Urinary bladder (tissue), 4 donors: Measurements from ENCODE around the gene CTSF. TPM values are rescaled to one million over a fixed set of nuclear protein-coding genes. Genes with fewer than 3 reads are reported as not detected.
"Not testable (repeated sequence)": the region's sequence is repeated elsewhere in the genome, so short reads cannot be mapped to it uniquely, and the experiment has no call there.

Experiments used
- DNase-seq: peaks from one replicate; pipeline ENCODE4 v3.0.0-alpha.2; 2015; ENCODE audit errors: extremely low spot score
- H3K27ac ChIP-seq: one replicate; pipeline ENCODE4 v1.5.1; 2013; ENCODE audit warnings: low read depth, mild to moderate bottlenecking, moderate library complexity
- H3K36me3 ChIP-seq: one replicate; pipeline ENCODE4 v1.6.1; 2013; ENCODE audit warnings: mild to moderate bottlenecking, moderate library complexity; ENCODE audit not compliant: insufficient read depth
- H3K4me1 ChIP-seq: one replicate; pipeline ENCODE4 v1.6.1; 2013; ENCODE audit warnings: mild to moderate bottlenecking, moderate library complexity; ENCODE audit not compliant: insufficient read depth
- H3K4me3 ChIP-seq: one replicate; pipeline ENCODE4 v1.5.1; 2013; ENCODE audit warnings: low read depth, low read length
- WGBS: extraction: QIAGEN DNeasy Blood & Tissue Kit; methylation state at CpG from one replicate; pipeline ENCODE4 v1.1.7; 2013; 5-methylcytosine and 5-hydroxymethylcytosine counted together
- polyA plus RNA-seq: library from polyadenylated mRNA; stranded (reverse); fragments of 200-250 nt; gene quantifications from one replicate; pipeline ENCODE4 v1.2.3, GENCODE V29; 2013
- total RNA-seq: library from RNA; depleted of rRNA; stranded (reverse); fragments of >200 nt; gene quantifications from one replicate; pipeline ENCODE4 v1.2.3, GENCODE V29; 2014
- donor health status: healthy with polysubstance abuse.
- donor health status: healthy.

The CTSF gene
- total and polyA plus RNA-seq, 2 donors = 22.8 to 92.1 TPM

DNA sequence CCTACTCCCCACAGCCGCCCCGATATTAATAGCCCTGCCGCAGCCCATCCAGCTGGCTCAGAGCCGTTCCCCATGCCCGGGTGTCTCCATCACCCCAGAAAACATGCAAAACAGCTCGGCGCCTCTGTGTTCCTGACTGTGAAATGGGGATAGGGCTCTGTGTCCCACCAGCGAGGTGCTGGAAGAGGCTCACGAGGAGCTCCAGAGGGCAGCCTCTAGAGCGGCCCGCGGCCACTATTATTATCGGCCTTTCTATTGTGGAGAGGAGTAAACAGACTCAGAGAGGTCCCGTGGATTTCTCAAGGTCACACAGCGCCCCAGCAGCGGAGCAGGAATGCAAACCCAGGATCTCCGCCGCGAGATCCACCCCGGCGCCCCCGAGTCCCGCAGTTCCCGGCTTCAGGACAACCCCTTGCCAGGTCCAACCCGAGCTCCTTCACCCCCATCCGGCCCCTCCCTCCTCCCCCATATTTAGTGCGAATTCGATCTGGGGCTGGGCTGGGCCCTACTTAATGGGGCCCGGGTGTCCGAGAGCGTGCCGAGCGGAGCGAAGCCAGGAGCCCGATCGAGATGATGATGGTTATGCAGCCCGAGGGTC lies 21.9 kb downstream of the CTSF start, which contains the start of gene ACTN3:
Gene ACTN3, plus strand, starts transcription at position 536 of the 598 bp plus-strand sequence. Its CDS starts 35 bp downstream, at position 571.
- Histone ChIP-seq H3K4me1 (no peaks in the 10 kb centered on the region), H3K27ac (no peak within 1 kb of the TSS), H3K4me3 (peak within 1 kb of the TSS; percentile 86), H3K36me3 (peaks cover 3% of the 10 kb centered on the region)
- DNase-seq = no peak
- WGBS = 1% methylated on average over 37 of the region's 37 CpGs

DNA sequence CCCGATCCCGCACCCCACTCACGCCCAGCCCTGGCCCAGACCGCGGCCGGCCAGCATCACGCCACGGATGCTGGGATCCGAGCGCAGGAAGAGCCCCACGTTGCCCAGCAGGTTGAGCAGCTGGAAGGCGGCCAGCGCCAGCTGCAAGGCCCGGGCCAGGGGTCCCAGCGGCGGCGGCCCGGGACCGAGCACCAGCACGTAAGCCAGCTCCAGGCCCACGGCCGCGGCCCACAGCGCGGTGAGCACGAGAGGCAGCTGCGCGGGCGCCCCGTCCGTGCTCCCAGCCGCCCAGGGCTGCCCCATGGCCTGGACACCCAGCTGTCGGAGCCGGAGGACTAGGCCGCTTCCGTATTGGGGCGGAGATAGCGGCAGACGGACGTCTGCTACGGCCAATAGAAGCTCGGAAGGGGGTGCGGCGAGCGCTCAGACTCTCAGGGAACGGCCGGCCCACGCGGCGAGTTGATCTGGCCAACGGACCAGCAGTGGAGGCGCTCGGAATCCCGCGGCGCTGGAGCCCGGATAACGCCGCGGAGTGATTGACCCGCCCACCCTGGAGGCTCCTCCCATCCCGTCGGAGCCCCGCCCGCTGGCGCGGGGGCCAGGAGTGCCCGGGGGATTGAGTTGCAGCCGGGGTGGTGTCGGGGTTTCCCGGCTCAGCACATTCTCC lies 22.6 kb downstream of the CTSF start, which contains the start of gene ZDHHC24:
Gene ZDHHC24, minus strand, starts transcription at position 348 of the 667 bp plus-strand sequence. Its CDS starts 45 bp downstream, at position 303.
- Histone ChIP-seq H3K27ac (no peak within 1 kb of the TSS), H3K36me3 (peaks cover 3% of the 10 kb centered on the region), H3K4me1 (no peaks in the 10 kb centered on the region), H3K4me3 (peak within 1 kb of the TSS; percentile 86)
- WGBS = under 1% methylated on average over 71 of the region's 71 CpGs
- peak; percentile 78 for DNase-seq

- not testable (repeated sequence) for DNase-seq, H3K27ac ChIP-seq, H3K4me3 ChIP-seq, H3K36me3 ChIP-seq, H3K4me1 ChIP-seq
- WGBS = 79% methylated on average over 14 of the region's 14 CpGs
These were observed 23.5 kb downstream of the CTSF start for GRCh38 chr11:66544952-66545351.

DNA sequence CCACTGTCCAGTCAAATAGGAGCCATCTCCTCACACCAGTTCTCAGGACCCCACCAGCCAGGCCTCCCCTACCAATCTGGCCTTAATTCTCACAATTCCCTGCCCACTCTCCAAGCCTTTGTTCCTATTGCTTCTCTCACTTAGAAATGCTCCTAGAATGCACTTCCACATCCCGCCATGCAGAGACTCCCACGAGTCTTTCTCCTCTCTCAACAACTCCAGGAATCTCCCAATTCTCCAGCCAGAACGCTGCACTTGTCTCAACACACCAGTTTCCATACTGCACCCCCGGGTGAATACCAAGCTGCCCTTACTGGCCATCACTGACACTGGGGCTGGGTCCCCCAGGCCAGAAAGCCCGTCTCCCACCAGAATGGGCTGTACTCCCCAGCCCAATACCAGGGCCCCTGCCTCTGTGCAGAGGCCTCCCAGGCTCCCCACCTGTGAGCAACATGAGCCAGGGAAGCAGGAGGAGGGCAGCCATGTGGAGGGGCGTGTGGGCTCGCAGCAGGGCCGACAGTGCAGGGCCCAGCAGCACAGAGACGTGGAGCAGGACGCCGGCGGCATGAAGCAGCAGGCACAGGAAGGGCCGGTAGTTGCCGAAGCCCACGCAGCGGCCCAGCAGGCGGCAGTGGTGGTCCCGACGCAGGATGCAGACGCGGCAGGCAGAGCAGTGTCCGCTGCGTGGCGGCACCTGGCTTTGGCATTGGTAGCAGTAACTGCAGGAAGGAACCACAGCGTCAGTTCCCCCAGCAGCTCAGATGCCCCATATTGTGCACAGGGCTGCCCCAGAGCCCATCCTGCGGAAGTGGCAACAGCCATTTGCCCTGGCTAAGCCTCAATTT lies 24.9 kb downstream of the CTSF start:
- WGBS = 26% methylated on average over 26 of the region's 26 CpGs
- peak; percentile 7 for DNase-seq
- no peaks in the 10 kb centered on the region for H3K4me1 ChIP-seq

DNA sequence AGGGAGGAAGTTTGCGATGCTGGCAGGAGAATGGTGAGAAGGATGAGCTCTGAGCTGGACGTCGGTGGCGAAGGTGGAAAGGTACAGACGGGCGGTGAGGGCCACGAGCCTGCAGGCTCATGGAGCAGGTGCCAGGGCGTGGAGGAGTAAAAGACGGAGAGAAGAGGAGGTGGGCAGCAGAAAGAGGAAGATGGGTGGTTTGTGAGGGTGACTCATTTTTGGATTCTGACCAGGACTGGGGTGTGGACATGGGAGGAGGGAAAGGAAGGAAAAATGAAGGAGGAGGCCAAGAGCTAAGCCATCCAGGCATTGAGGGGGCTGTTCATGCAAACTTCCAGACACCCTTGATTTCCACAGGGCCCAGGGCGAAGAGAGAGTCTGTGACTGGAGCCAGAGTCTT lies 26.0 kb downstream of the CTSF start:
- no peak overlapping the region for H3K27ac ChIP-seq
- no peaks in the 10 kb centered on the region for H3K4me1 ChIP-seq
- H3K36me3 ChIP-seq = peaks cover 3% of the 10 kb centered on the region
- no peak for DNase-seq
- 78% methylated on average over 10 of the region's 10 CpGs for whole genome bisulfite sequencing
- no peak overlapping the region for H3K4me3 ChIP-seq

More for the DNA sequence above, 24.9 kb downstream of the CTSF start:
- no peak overlapping the region for H3K4me3 ChIP-seq
- H3K36me3 ChIP-seq = peaks cover 3% of the 10 kb centered on the region
- H3K27ac ChIP-seq = no peak overlapping the region

DNA sequence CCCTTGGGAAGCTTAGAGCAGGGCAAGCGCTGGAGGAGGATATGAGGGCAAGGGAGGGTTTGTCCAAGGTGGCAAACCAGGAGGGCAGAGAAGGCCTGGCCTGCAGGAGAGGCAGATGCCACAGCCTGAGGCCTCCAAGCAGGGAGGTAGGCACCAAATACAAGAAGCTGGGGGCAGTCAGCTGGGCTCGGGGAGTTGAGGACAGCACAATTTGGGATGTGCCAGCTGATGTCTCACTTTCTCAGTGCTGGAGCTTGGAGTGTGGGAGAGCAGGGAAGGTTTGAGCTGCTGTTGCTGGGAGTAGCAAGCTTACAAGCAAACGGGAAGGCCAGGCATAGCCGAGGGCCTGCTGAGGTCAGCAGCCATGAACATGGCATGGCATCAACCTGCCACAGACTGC lies 26.5 kb downstream of the CTSF start:
- peaks cover 3% of the 10 kb centered on the region for H3K36me3 ChIP-seq
- 80% methylated on average over 4 of the region's 4 CpGs for WGBS
- H3K4me1 ChIP-seq = no peaks in the 10 kb centered on the region
- no peak overlapping the region for H3K4me3 ChIP-seq
- H3K27ac ChIP-seq = no peak overlapping the region
- DNase-seq = no peak

GRCh38 chr11:66540598-66540997 lies 27.8 kb downstream of the CTSF start:
- H3K27ac ChIP-seq, H3K4me3 ChIP-seq, DNase-seq, H3K4me1 ChIP-seq, H3K36me3 ChIP-seq: not testable (repeated sequence)
- WGBS = 89% methylated on average over 8 of the region's 8 CpGs

GRCh38 chr11:66539870-66540213 lies 28.6 kb downstream of the CTSF start:
- Histone ChIP-seq H3K4me3 (no peak overlapping the region), H3K36me3 (peaks cover 3% of the 10 kb centered on the region), H3K27ac (no peak overlapping the region), H3K4me1 (no peaks in the 10 kb centered on the region)
- DNase-seq = no peak
- 86% methylated on average over 10 of the region's 10 CpGs for WGBS

- H3K36me3 ChIP-seq = peaks cover 3% of the 10 kb centered on the region
These were observed 29.1 kb downstream of the CTSF start for GRCh38 chr11:66539170-66539869.

DNA sequence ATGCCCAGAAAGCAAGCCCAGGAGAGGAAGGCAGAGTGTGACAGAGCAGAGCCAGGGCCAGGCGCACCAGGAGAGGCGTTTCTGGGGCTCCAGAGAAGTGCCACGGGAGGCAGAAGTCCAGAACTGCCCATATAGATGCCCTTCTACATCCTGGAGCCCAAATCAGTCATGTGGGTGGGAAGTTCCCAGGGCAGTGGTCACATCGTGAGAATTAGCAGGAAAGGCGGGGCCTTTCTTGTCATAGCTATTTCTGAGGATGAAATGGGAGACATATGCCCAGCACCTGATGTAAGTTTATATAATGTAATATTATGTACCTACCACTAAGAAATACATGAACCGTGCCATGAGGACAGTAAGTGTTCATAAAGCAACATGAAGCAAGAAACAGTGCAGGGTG lies 35.6 kb downstream of the CTSF start:
- DNase-seq = no peak
- H3K36me3 ChIP-seq = peaks cover 3% of the 10 kb centered on the region
- WGBS = 82% methylated on average over 6 of the region's 6 CpGs
- H3K4me1 ChIP-seq = no peaks in the 10 kb centered on the region
- no peak overlapping the region for H3K27ac ChIP-seq
- H3K4me3 ChIP-seq = no peak overlapping the region

More at GRCh38 chr11:66539170-66539869, 29.1 kb downstream of the CTSF start:
- 75% methylated on average over 16 of the region's 16 CpGs for WGBS
- Histone ChIP-seq H3K4me1 (no peaks in the 10 kb centered on the region), H3K27ac (no peak overlapping the region), H3K4me3 (no peak overlapping the region)
- no peak for DNase-seq

GRCh38 chr11:66531841-66532240 lies 36.6 kb downstream of the CTSF start:
- 94% methylated on average over 11 of the region's 11 CpGs for WGBS
- peaks cover 3% of the 10 kb centered on the region for H3K36me3 ChIP-seq
- DNase-seq = no peak

GRCh38 chr11:66530927-66531709 lies 37.3 kb downstream of the CTSF start:
- Histone ChIP-seq H3K4me3 (no peak overlapping the region), H3K36me3 (peaks cover 3% of the 10 kb centered on the region), H3K4me1 (no peaks in the 10 kb centered on the region), H3K27ac (no peak overlapping the region)
- WGBS = 88% methylated on average over 10 of the region's 10 CpGs
- DNase-seq = no peak

More at GRCh38 chr11:66531841-66532240, 36.6 kb downstream of the CTSF start:
- H3K27ac ChIP-seq = no peak overlapping the region
- no peaks in the 10 kb centered on the region for H3K4me1 ChIP-seq
- H3K4me3 ChIP-seq = no peak overlapping the region
